MM.1S (cell line): ENCODE measurements around the gene ACOXL.

Experiments used
- DNase-seq: peaks from one replicate; pipeline ENCODE4 v3.0.0-alpha.2; 2015
- H2AFZ ChIP-seq: fragments of 300-600 bp; sonication (generic); 2 replicates; pipeline ENCODE4 v1.6.0; 2016; ENCODE audit warnings: antibody characterized with exemption, low read length
- H3F3A ChIP-seq: fragments of 300-600 bp; sonication (generic); 2 replicates; pipeline ENCODE4 v1.6.1; 2016; ENCODE audit warnings: mild to moderate bottlenecking, antibody characterized with exemption, low read length, moderate library complexity, mixed read lengths; ENCODE audit not compliant: insufficient read depth
- H3K27ac ChIP-seq: fragments of 300-600 bp; sonication (generic); 2 replicates; pipeline ENCODE4 v1.5.1; 2016; ENCODE audit warnings: mild to moderate bottlenecking, low read length
- H3K27me3 ChIP-seq: fragments of 300-600 bp; sonication (generic); replicated peaks from 2 replicates; pipeline ENCODE4 v1.6.0; 2016; ENCODE audit warnings: low read length; ENCODE audit not compliant: insufficient read depth
- H3K36me3 ChIP-seq: fragments of 300-600 bp; sonication (generic); replicated peaks from 2 replicates; pipeline ENCODE4 v1.6.1; 2016; ENCODE audit warnings: mild to moderate bottlenecking, low read length, mixed read lengths; ENCODE audit not compliant: insufficient read depth
- H3K4me1 ChIP-seq: fragments of 300-600 bp; sonication (generic); 2 replicates; pipeline ENCODE4 v1.6.1; 2016; ENCODE audit warnings: low read length, mixed read lengths
- H3K4me2 ChIP-seq: fragments of 300-600 bp; sonication (generic); 2 replicates; pipeline ENCODE4 v1.6.0; 2016; ENCODE audit warnings: low read depth, low read length
- H3K4me3 ChIP-seq: fragments of 300-600 bp; sonication (generic); 2 replicates; pipeline ENCODE4 v1.5.1; 2016; ENCODE audit warnings: low read length, mixed read lengths
- H3K79me2 ChIP-seq: fragments of 300-600 bp; sonication (generic); 2 replicates; pipeline ENCODE4 v1.6.1; 2016; ENCODE audit warnings: mixed run types, low read length, mixed read lengths
- H3K9ac ChIP-seq: fragments of 300-600 bp; sonication (generic); 2 replicates; pipeline ENCODE4 v1.6.1; 2016; ENCODE audit warnings: low read length, mixed read lengths
- H3K9me2 ChIP-seq: fragments of 300-600 bp; sonication (generic); replicated peaks from 2 replicates; pipeline ENCODE4 v1.6.1; 2016; ENCODE audit warnings: mild to moderate bottlenecking, low read length, mixed read lengths; ENCODE audit not compliant: insufficient read depth
- H3K9me3 ChIP-seq: fragments of 300-600 bp; sonication (generic); replicated peaks from 2 replicates; pipeline ENCODE4 v1.6.1; 2016; ENCODE audit warnings: mild to moderate bottlenecking, low read length, mixed read lengths; ENCODE audit not compliant: insufficient read depth
- H4K20me1 ChIP-seq: fragments of 300-600 bp; sonication (generic); 2 replicates; pipeline ENCODE4 v1.6.1; 2016; ENCODE audit warnings: mild to moderate bottlenecking, low read length, moderate library complexity, mixed read lengths; ENCODE audit not compliant: insufficient read depth
- CTCF ChIP-seq: fragments of 300-600 bp; sonication (generic); IDR thresholded peaks from 2 replicates; pipeline ENCODE4 v1.5.1; 2016; ENCODE audit warnings: antibody characterized with exemption, low read length, mixed read lengths
- EZH2 ChIP-seq: fragments of 300-600 bp; sonication (generic); optimal IDR thresholded peaks from 2 replicates; pipeline ENCODE3; 2017; ENCODE audit warnings: low read depth, mild to moderate bottlenecking, antibody characterized with exemption, low read length, mixed read lengths
- EZH2phosphoT487 ChIP-seq: fragments of 300-600 bp; sonication (generic); IDR thresholded peaks from 2 replicates; pipeline ENCODE4 v1.6.1; 2018; ENCODE audit warnings: antibody characterized with exemption, low read length

The ACOXL gene

DNA sequence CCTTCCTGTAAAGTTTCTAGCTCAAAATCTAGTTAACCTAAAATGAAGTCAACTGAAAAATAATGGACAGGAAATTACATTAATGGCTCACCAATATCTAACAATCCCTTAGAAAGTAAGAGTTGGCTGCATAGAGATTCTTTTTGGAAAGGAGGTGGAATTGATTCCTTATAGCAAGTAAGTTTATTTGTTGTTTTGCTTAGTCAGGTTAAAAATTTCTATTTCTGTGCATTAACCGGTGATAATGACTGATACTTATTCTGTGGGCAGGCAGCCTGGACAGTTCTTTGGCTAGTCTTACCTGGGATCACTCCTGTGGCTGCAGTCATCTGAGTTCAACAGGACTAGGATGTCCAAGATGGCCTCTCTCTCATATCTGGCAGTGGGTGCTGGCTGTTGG is 381.5 kb downstream of the ACOXL start:
- Histone ChIP-seq H2AFZ (no peak overlapping the region), H3K27me3 (no peaks in the 10 kb centered on the region; the same call in 1 of the 2 replicates), H3K27ac (no peak overlapping the region), H3K9me3 (no peaks in the 10 kb centered on the region), H3K9ac (no peak overlapping the region), H3K4me1 (no peaks in the 10 kb centered on the region), H3K9me2 (no peaks in the 10 kb centered on the region), H3F3A (no peaks in the 10 kb centered on the region), H3K4me3 (no peak overlapping the region), H4K20me1 (no peaks in the 10 kb centered on the region), H3K36me3 (no peaks in the 10 kb centered on the region), H3K79me2 (no peaks in the 10 kb centered on the region), H3K4me2 (no peak overlapping the region)
- no peak for DNase-seq
- TF ChIP-seq EZH2phosphoT487 (no peak), EZH2 (no peak), CTCF (no peak)

DNA sequence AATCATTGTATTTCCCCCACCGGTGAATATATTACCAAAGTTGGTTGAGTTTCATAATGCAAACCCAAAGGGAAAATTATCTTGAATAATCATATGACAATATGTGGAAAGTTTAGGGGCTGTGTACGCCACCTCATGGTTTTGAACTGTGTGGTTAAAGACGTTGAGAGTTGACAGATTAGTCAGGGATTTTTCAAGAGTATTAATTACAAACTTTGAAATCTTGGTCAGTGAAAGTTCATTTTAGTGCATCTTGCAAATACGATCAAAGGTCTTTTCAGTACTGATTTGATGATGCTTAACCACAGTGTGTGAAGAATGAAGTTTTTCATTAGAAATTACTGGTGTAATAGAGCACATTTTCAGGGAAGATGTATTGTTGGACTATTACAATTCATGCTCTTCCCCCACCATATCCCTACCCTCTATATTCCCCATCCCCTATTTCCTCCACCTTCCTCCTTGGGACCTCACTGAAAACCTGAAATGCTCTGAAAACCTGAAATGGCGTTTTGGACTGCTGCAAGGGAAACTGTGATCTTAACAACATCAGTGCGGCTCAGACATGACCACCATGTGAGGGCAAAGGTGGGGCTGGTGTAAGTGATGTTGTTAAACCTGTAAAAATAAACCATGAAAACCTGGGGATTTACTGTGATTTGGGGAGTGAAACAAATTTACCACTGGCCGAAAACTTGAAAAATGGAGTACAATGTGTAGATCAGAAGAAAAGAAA is 383.8 kb downstream of the ACOXL start:
- no peak overlapping the region for H3K9ac ChIP-seq
- no peak overlapping the region for H3K4me3 ChIP-seq
- peaks cover 7% of the 10 kb centered on the region for H3F3A ChIP-seq
- 0 out of 2 replicates have a peak, but pooled peaks cover 1% of the 10 kb centered on the region for H4K20me1 ChIP-seq
- H3K79me2 ChIP-seq: peaks cover 4% of the 10 kb centered on the region
- H3K36me3 ChIP-seq: no peaks in the 10 kb centered on the region
- H3K4me1 ChIP-seq: no peaks in the 10 kb centered on the region
- no peak overlapping the region for H3K27ac ChIP-seq
- H3K9me2 ChIP-seq: no peaks in the 10 kb centered on the region
- no peaks in the 10 kb centered on the region for H3K9me3 ChIP-seq
- no peak overlapping the region for H3K4me2 ChIP-seq
- TF ChIP-seq EZH2phosphoT487 (no peak), CTCF (no peak), EZH2 (no peak)
- no peak for DNase-seq
- no peak overlapping the region for H2AFZ ChIP-seq
- H3K27me3 ChIP-seq: no peaks in the 10 kb centered on the region; the same call in 1 of the 2 replicates

GRCh38 chr2:111116843-111117597 is 384.6 kb downstream of the ACOXL start:
- Histone ChIP-seq H4K20me1 (peaks cover 10% of the 10 kb centered on the region; the same call in 1 of the 2 replicates), H3K4me1 (no peaks in the 10 kb centered on the region), H3K27me3 (no peaks in the 10 kb centered on the region; the same call in 1 of the 2 replicates), H3K9me3 (no peaks in the 10 kb centered on the region), H3F3A (peaks cover 9% of the 10 kb centered on the region), H2AFZ (peak overlapping the region; percentile 14; the same call in 1 of the 2 replicates), H3K4me2 (peak overlapping the region; percentile 76), H3K79me2 (peaks cover 12% of the 10 kb centered on the region), H3K4me3 (peak overlapping the region; percentile 34; the same call in 1 of the 2 replicates), H3K9me2 (no peaks in the 10 kb centered on the region), H3K9ac (peak overlapping the region; percentile 16; the same call in 1 of the 2 replicates), H3K27ac (no peak overlapping the region), H3K36me3 (no peaks in the 10 kb centered on the region)
- no peak for TF ChIP-seq EZH2phosphoT487
- peak; percentile 67 for TF ChIP-seq CTCF
- DNase-seq: peak; percentile 70
